SK-MEL-5 (cell line): Measurements from ENCODE around the gene HTRA1. TPM values are rescaled to one million over a fixed set of nuclear protein-coding genes. Genes with fewer than 3 reads are reported as not detected.

Experiments used
- DNase-seq: peaks from one replicate; pipeline ENCODE4 v3.0.0-alpha.2; 2016; ENCODE audit warnings: low read depth, low spot score
- in situ Hi-C: cut with HindIII; loops from 2 replicates; pipeline ENCODE4 v1.10.0; 2016; ENCODE audit warnings: low sequenced_read_pairs, high pct_unique_total_duplicates, low pct_unique_long_range_greater_than_20kb
- total RNA-seq: library from RNA; depleted of rRNA; stranded (reverse); fragments of >200 nt; shearing (Covaris generic); gene quantifications from 2 replicates; pipeline ENCODE4 v1.2.3, GENCODE V29; 2014

HTRA1 gene
- total RNA-seq, 1 experiment from 2014 or later: 119 TPM

GRCh38 chr10:122449153-122449552, 12.2 kb upstream of the HTRA1 start:
- in situ Hi-C loops: no loop called here
- DNase-seq: no peak

DNA sequence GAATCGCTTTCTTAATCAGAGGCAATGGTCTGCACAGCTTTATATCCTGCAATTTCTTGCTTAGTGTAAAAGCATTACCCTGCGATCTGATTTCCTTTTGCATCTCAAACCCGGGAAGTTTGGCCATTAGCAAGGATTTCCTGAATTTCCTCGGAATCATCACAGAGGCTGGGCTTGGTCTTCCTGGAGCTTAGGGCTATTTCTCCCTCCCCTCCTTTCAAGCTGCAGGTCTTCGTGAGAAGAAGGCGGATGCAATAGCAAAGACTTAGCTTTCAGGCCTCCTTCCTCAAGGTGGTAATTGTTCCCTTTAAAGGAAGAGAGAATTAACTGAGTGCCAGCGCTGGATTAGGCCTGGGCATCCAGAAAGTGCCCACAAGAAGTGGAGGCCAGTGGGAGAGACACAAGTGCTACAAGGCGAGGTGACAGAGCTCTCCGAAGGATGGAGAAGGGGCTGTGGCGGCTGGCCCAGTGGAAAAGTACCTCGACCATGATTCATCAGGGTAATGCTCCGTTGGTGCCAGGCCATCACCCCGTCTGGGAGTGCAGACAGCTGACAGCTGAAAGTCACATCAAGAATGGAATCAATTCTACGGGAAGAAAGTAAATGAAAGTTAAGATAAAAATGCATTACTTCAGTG, 10.9 kb upstream of the HTRA1 start:
- in situ Hi-C loops: no loop called here

DNA sequence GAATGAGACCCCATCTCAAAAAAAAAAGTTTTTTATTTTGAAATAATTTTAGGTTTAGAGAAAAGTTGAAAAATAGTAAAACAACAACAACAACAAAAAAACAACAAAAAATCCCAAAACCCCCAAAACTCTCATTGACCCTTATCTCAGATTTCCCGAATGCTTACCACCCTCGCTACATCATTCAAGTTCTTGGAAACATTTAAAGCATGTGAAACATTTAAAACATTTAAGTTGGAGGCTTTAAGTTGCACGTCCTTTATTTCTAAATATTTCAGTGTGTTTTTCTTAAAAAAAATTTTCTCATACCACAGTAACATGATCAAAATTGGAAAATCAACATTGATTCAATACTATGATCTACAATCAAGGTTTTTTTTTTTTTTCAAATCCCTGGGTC, 7.3 kb upstream of the HTRA1 start:
- in situ Hi-C loops: no loop called here
- no peak for DNase-seq

More for the DNA sequence above, 10.9 kb upstream of the HTRA1 start:
- DNase-seq: no peak

GRCh38 chr10:122454603-122455080, 6.7 kb upstream of the HTRA1 start, which contains the start of gene ARMS2:
Gene ARMS2 (plus strand): TSS chr10:122454653. CDS start chr10:122454728, 75 bp downstream.
- DNase-seq: no peak
- in situ Hi-C loops: no loop called here

DNA sequence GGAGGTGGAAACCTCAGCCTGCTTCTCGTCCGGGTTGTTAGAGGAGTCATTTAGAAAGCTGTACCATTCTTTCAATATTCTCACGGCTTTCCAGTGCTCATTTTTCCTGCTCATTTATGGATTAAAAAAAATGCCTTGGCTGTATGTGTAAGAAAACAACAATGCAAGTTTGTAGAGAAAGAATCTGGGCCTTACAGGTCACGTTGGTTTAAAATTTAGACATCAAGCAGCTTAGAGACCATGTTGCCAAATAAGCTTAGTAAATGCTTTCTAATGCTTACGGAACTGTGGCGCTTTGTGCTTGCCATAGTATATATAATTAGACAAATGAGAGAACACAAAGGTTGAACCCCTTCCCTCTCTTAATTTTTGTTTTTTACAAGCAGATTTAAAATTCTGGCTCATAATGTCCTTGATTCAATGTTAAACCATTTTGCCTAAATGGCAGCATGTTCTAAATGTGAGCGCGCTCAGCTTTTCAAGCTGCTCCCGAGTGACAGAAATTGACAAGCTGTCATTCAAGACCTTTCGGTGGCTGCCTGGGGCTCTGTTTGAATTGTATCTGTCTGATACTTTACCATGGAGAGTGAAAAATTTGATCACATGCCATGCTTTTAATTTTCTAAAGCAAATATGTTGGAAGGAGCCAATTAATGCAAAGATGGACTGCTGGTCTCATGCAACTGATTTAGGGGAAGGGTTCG, 5.8 kb upstream of the HTRA1 start:
- in situ Hi-C loops: no loop called here
- DNase-seq: no peak

DNA sequence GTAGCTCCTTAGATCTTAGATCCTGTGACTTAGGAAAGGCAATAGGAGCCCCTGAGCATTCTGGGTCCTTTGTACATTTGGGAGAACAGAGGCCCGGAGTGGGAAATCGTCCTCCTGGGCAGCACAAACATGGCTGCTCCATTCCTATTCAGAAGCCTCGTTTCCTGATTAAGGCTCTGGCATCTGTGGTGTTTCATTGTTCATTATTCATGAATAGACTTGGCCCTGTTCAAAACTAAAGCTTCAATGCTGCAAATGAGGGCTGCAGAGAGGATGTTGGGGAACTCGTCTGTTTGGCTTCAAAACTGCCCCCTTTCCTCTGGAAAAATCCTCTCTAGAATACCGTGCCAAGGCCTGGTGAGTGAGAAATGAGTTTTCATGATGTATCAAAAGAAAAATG, 3.4 kb upstream of the HTRA1 start:
- in situ Hi-C loops: no loop called here
- DNase-seq: no peak

GRCh38 chr10:122458693-122459092, 2.7 kb upstream of the HTRA1 start:
- in situ Hi-C loops: no loop called here

GRCh38 chr10:122459561-122460273, 1.6 kb upstream of the HTRA1 start:
- in situ Hi-C loops: no loop called here
- no peak for DNase-seq

More at GRCh38 chr10:122458693-122459092, 2.7 kb upstream of the HTRA1 start:
- DNase-seq: no peak

- DNase-seq: no peak
- in situ Hi-C loops: no loop called here
These were observed 461 bp upstream of the HTRA1 start for GRCh38 chr10:122460891-122461293.

DNA sequence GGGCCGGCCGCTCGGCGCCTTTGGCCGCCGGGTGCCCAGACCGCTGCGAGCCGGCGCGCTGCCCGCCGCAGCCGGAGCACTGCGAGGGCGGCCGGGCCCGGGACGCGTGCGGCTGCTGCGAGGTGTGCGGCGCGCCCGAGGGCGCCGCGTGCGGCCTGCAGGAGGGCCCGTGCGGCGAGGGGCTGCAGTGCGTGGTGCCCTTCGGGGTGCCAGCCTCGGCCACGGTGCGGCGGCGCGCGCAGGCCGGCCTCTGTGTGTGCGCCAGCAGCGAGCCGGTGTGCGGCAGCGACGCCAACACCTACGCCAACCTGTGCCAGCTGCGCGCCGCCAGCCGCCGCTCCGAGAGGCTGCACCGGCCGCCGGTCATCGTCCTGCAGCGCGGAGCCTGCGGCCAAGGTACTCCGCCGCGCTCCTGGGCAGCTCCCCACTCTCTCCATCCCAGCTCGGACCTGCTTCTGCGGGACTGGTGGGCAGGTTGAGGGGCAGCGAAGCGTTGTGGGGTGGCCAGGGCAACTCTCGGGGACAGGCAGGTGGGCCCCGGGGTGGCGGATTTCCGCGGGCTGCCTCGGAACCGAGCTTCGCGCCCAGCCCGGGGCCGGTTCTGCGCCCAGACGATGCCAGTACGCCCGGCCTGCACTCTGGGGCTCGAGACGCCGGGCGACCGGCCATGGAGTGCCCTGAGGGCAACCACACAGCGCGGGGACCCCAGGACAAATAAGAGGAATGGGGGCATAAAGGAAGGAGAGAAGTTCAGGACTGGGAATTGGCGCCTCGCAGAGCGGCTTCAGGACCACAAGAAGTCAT, 578 bp downstream of the HTRA1 start:
- in situ Hi-C loops: no loop called here
- DNase-seq: no peak

- DNase-seq: no peak
- in situ Hi-C loops: no loop called here
These were observed 1.4 kb downstream of the HTRA1 start for GRCh38 chr10:122462533-122463465.

GRCh38 chr10:122463466-122464249, 2.3 kb downstream of the HTRA1 start:
- no peak for DNase-seq
- in situ Hi-C loops: no loop called here

GRCh38 chr10:122464250-122464510, 2.8 kb downstream of the HTRA1 start:
- no peak for DNase-seq
- in situ Hi-C loops: no loop called here

GRCh38 chr10:122464586-122464985, 3.2 kb downstream of the HTRA1 start:
- no peak for DNase-seq
- in situ Hi-C loops: no loop called here

GRCh38 chr10:122465401-122466040, 4.2 kb downstream of the HTRA1 start:
- in situ Hi-C loops: no loop called here
- no peak for DNase-seq

DNA sequence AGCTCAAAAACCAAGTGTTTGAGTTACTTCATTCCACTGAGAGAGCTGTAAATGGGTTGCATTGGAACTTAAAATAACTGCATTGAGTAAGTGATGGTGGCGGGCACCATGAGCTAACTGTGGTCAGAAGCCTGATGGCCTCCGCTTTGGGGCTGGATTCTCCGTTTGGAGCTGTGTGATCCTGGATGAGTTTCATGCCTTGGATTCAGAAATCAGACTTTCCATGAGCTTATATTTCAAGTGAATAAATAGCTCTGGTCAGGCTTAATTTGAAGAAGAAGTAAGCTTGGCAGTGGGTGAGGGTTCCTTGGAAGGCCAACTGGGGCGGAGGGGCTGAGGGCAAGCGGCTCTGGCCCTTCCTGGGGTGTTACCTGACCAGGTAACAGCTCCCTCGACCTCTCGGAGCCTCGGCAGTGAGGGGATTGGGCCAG, 5.6 kb downstream of the HTRA1 start:
- no peak for DNase-seq
- in situ Hi-C loops: no loop called here
